Nephron (organoid): ENCODE data around the gene FLT3.
"Not testable (repeated sequence)": the region's sequence is repeated elsewhere in the genome, so short reads cannot be mapped to it uniquely, and the experiment has no call there.

Source experiments
- H3K27ac Mint-ChIP-seq, 3 experiments: 2 replicates each; pipeline ENCODE4 v1.8.0; 2020; ENCODE audit warnings: mixed read lengths in 3 of 3, mild to moderate bottlenecking in 2 of 3, moderate library complexity in 1 of 3
- H3K27me3 Mint-ChIP-seq: 2 replicates; pipeline ENCODE4 v1.8.0; 2021; ENCODE audit warnings: low read depth, mild to moderate bottlenecking, moderate library complexity, mixed read lengths
- H3K36me3 Mint-ChIP-seq: 2 replicates; pipeline ENCODE4 v1.8.0; 2020; ENCODE audit warnings: low read depth, mixed read lengths
- H3K4me1 Mint-ChIP-seq: 2 replicates; pipeline ENCODE4 v1.8.0; 2020; ENCODE audit warnings: mixed read lengths
- H3K4me3 Mint-ChIP-seq, 3 experiments: 2 replicates each; pipeline ENCODE4 v1.8.0; 2020; ENCODE audit warnings: mild to moderate bottlenecking in 3 of 3, mixed read lengths in 3 of 3, moderate library complexity in 2 of 3
- H3K9me3 Mint-ChIP-seq: 2 replicates; pipeline ENCODE4 v1.8.0; 2020; ENCODE audit warnings: mixed read lengths
- CTCF ChIP-seq, 3 experiments: fragments of 200-600 bp; sonication (generic); IDR thresholded peaks; one replicate each; pipeline ENCODE4 v1.5.0; 2021; ENCODE audit warnings: antibody characterized with exemption in 3 of 3; ENCODE audit not compliant: unreplicated experiment in 3 of 3

FLT3 gene

DNA sequence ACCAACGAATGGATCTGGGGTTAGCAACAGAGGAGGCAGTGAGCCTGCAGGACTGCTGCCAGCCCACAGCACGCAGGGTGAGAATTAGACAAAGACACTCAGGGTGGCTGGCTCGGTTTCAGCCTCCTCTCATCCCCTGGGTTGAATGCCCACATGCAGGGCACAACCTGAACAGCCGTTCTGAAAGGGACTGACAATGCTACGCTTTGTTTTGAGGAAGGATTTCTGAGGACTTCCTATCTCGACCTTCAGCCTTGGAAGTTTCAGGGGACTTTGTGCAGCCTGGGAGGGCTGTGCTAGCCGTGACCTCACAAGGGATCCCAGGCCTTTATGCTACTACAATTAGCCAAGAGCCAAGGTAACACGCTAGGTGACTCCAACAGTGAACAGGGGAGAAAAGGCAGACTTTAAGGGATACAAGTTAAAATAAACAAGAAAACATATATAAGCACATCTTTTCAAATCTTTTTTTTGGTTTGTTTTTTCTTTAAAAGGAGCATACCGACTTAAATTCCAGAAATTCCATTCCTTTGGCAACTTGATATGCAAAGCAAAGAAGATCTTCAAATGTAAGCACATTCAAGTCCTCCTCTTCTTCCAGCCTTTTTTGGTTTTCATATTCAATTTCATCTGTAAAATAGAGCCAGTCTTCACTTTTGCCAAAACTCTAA lies 77.4 kb downstream of the FLT3 start:
- no peak overlapping the region for H3K4me3 Mint-ChIP-seq
- H3K27ac Mint-ChIP-seq, result peak overlapping the region; percentile 13 to 54 (median 43)
- no peaks in the 10 kb centered on the region for H3K9me3 Mint-ChIP-seq
- no peaks in the 10 kb centered on the region for H3K36me3 Mint-ChIP-seq
- no peak for TF ChIP-seq CTCF (IDR thresholded peaks at IDR 0.05; ENCODE audit: unreplicated experiment in 3 of 3)
- H3K4me1 Mint-ChIP-seq, result peaks cover 14% of the 10 kb centered on the region
- peaks cover 6% of the 10 kb centered on the region for H3K27me3 Mint-ChIP-seq

GRCh38 chr13:28014301-28014700 lies 86.1 kb downstream of the FLT3 start:
- no peak overlapping the region for H3K27ac Mint-ChIP-seq
- H3K9me3 Mint-ChIP-seq, result no peaks in the 10 kb centered on the region
- no peaks in the 10 kb centered on the region for H3K4me1 Mint-ChIP-seq
- TF ChIP-seq CTCF (IDR thresholded peaks at IDR 0.05; ENCODE audit: unreplicated experiment in 3 of 3), result no peak
- H3K27me3 Mint-ChIP-seq, result peaks cover 4% of the 10 kb centered on the region
- H3K36me3 Mint-ChIP-seq, result no peaks in the 10 kb centered on the region
- H3K4me3 Mint-ChIP-seq, result no peak overlapping the region

- TF ChIP-seq CTCF (IDR thresholded peaks at IDR 0.05; ENCODE audit: unreplicated experiment in 3 of 3), result no peak
- Mint-ChIP-seq H3K4me3 (no peak overlapping the region), H3K4me1 (no peaks in the 10 kb centered on the region), H3K27ac (no peak overlapping the region), H3K36me3 (no peaks in the 10 kb centered on the region), H3K27me3 (peaks cover 4% of the 10 kb centered on the region), H3K9me3 (no peaks in the 10 kb centered on the region)
Observed at GRCh38 chr13:28013482-28013881, 86.9 kb downstream of the FLT3 start.

DNA sequence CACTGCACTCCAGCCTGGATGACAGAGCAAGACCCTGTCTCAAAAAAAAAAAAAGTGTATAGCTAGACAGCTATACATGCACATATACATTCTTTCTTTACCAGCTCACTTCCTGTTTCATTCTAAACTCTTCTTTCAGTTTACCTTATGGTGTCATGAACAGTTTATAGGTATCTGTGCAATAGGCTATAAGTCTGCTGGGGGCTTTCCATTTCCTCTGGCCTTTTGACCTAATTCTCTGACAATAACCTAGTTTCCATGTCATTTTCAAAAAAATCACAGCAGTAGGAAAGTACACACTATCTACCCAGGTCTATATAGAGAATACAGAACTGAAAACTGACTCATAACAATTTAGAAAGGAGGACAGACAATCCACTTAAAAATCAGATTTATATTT lies 87.5 kb downstream of the FLT3 start:
- H3K27me3 Mint-ChIP-seq, result peaks cover 4% of the 10 kb centered on the region
- no peaks in the 10 kb centered on the region for H3K36me3 Mint-ChIP-seq
- no peaks in the 10 kb centered on the region for H3K4me1 Mint-ChIP-seq
- no peak for TF ChIP-seq CTCF (IDR thresholded peaks at IDR 0.05; ENCODE audit: unreplicated experiment in 3 of 3)
- no peaks in the 10 kb centered on the region for H3K9me3 Mint-ChIP-seq
- H3K27ac Mint-ChIP-seq, result no peak overlapping the region
- H3K4me3 Mint-ChIP-seq, result no peak overlapping the region

DNA sequence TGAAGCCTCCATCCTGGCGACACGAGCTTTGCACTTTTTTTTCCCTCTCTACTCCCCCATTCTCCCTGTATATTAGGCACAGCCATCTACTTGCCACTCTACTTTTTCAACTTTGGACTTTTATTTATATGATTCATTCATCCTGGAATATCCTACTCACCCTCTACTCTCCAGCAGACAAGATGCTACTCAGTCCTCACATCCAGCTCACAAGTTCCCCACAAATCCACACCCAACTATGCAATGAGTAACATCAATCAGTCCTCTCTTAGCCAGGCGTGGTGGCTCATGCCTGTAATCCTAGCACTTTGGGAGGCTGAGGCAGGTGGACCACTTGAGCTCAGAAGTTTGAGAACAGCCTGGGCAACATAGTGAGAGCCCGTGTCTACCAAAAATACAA lies 88.0 kb downstream of the FLT3 start:
- peaks cover 4% of the 10 kb centered on the region for H3K27me3 Mint-ChIP-seq
- no peaks in the 10 kb centered on the region for H3K4me1 Mint-ChIP-seq
- no peak for TF ChIP-seq CTCF (IDR thresholded peaks at IDR 0.05; ENCODE audit: unreplicated experiment in 3 of 3)
- H3K9me3 Mint-ChIP-seq, result no peaks in the 10 kb centered on the region
- no peak overlapping the region for H3K4me3 Mint-ChIP-seq
- H3K36me3 Mint-ChIP-seq, result no peaks in the 10 kb centered on the region
- H3K27ac Mint-ChIP-seq, result no peak overlapping the region

- Mint-ChIP-seq H3K4me1 (no peaks in the 10 kb centered on the region), H3K4me3 (no peak overlapping the region), H3K36me3 (no peaks in the 10 kb centered on the region), H3K27me3 (peaks cover 4% of the 10 kb centered on the region), H3K9me3 (no peaks in the 10 kb centered on the region), H3K27ac (no peak overlapping the region)
- TF ChIP-seq CTCF (IDR thresholded peaks at IDR 0.05; ENCODE audit: unreplicated experiment in 3 of 3), result no peak
Observed at GRCh38 chr13:28010046-28010445, 90.3 kb downstream of the FLT3 start.

DNA sequence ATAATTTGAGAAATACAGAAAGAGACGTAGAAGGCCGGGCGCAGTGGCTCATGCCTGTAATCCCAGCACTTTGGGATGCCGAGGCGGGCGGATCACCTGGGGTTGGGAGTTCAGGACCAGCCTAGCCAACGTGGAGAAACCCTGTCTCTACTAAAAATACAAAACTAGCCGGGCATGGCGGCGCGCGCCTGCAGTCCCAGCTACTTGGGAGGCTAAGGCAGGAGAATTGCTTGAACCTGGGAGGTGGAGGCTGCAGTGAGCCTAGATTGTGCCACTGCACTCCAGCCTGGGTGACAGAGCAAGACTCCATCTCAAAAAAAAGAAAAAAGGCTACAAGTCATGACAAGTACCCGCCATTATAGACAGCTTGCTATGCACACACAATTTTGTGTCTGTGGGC lies 95.4 kb downstream of the FLT3 start:
- H3K4me3 Mint-ChIP-seq, H3K36me3 Mint-ChIP-seq, H3K27ac Mint-ChIP-seq, H3K9me3 Mint-ChIP-seq, H3K4me1 Mint-ChIP-seq, H3K27me3 Mint-ChIP-seq: not testable (repeated sequence)
